ENCODE data around the gene RNMT. TPM values are rescaled to one million over a fixed set of nuclear protein-coding genes. Genes with fewer than 3 reads are reported as not detected.

RNMT gene
- total RNA-seq, 1 donor from 2014 or later, result 45.8 TPM

- H3K4me1 Mint-ChIP-seq (ENCODE audit: low read depth, unreplicated experiment), result peaks cover 10% of the 10 kb centered on the region
- peak; percentile 70 for DNase-seq (ENCODE audit: low read depth)
- H3K4me3 ChIP-seq (ENCODE audit: insufficient read depth, low read depth, low read length), result no peak overlapping the region
- H3K27ac ChIP-seq (ENCODE audit: low read depth, low read length), result peak overlapping the region; percentile 29
- no peak overlapping the region for H3K4me2 ChIP-seq (ENCODE audit: low read length)
- H3K9me3 ChIP-seq (ENCODE audit: insufficient read depth, low read depth, low read length), result no peaks in the 10 kb centered on the region
- peaks cover 10% of the 10 kb centered on the region for H3K9me3 Mint-ChIP-seq (ENCODE audit: unreplicated experiment)
- FAIRE-seq, result no peak
- H3K27me3 ChIP-seq (ENCODE audit: insufficient read depth, low read length), result no peaks in the 10 kb centered on the region
- H3K36me3 ChIP-seq (ENCODE audit: insufficient read depth, low read length), result no peaks in the 10 kb centered on the region
- no peak overlapping the region for H2AFZ ChIP-seq (ENCODE audit: low read depth, low read length)
- no peak overlapping the region for H3K4me3 Mint-ChIP-seq (ENCODE audit: unreplicated experiment)
- TF ChIP-seq CTCF (IDR thresholded peaks at IDR 0.05; ENCODE audit: insufficient read depth, low read depth, low read length), result no peak
- no peak for TF ChIP-seq EZH2 (IDR thresholded peaks at IDR 0.05; ENCODE audit: insufficient read depth, low read length)
- peaks cover 4% of the 10 kb centered on the region for H3K4me1 ChIP-seq (ENCODE audit: insufficient read depth, low read length)
- H3K27ac Mint-ChIP-seq (ENCODE audit: unreplicated experiment), result no peak overlapping the region
- H4K20me1 ChIP-seq (ENCODE audit: insufficient read depth, low read length), result peaks cover 36% of the 10 kb centered on the region
- no peak overlapping the region for H3K9ac ChIP-seq (ENCODE audit: low read length)
- H3K79me2 ChIP-seq (ENCODE audit: insufficient read depth, low read length), result peaks cover 87% of the 10 kb centered on the region
- no peaks in the 10 kb centered on the region for H3K27me3 Mint-ChIP-seq (ENCODE audit: low read depth, unreplicated experiment)
- peaks cover 8% of the 10 kb centered on the region for H3K36me3 Mint-ChIP-seq (ENCODE audit: low read depth, unreplicated experiment)
These were observed 16.1 kb upstream of the RNMT start for GRCh38 chr18:13710414-13710831.

GRCh38 chr18:13712400-13713131, 13.9 kb upstream of the RNMT start:
- Histone ChIP-seq H3K4me3 (ENCODE audit: insufficient read depth, low read depth, low read length) (no peak overlapping the region), H3K9ac (ENCODE audit: low read length) (no peak overlapping the region), H3K79me2 (ENCODE audit: insufficient read depth, low read length) (peaks cover 90% of the 10 kb centered on the region), H3K27me3 (ENCODE audit: insufficient read depth, low read length) (no peaks in the 10 kb centered on the region), H3K4me1 (ENCODE audit: insufficient read depth, low read length) (peaks cover 4% of the 10 kb centered on the region), H4K20me1 (ENCODE audit: insufficient read depth, low read length) (peaks cover 52% of the 10 kb centered on the region), H3K36me3 (ENCODE audit: insufficient read depth, low read length) (no peaks in the 10 kb centered on the region), H2AFZ (ENCODE audit: low read depth, low read length) (no peak overlapping the region), H3K27ac (ENCODE audit: low read depth, low read length) (no peak overlapping the region), H3K4me2 (ENCODE audit: low read length) (no peak overlapping the region), H3K9me3 (ENCODE audit: insufficient read depth, low read depth, low read length) (no peaks in the 10 kb centered on the region)
- peaks cover 10% of the 10 kb centered on the region for H3K4me1 Mint-ChIP-seq (ENCODE audit: low read depth, unreplicated experiment)
- DNase-seq (ENCODE audit: low read depth) (no peak), FAIRE-seq (no peak)
- peaks cover 2% of the 10 kb centered on the region for H3K36me3 Mint-ChIP-seq (ENCODE audit: low read depth, unreplicated experiment)
- H3K27ac Mint-ChIP-seq (ENCODE audit: unreplicated experiment), result no peak overlapping the region
- no peak overlapping the region for H3K4me3 Mint-ChIP-seq (ENCODE audit: unreplicated experiment)
- TF ChIP-seq EZH2 (IDR thresholded peaks at IDR 0.05; ENCODE audit: insufficient read depth, low read length) (no peak), CTCF (IDR thresholded peaks at IDR 0.05; ENCODE audit: insufficient read depth, low read depth, low read length) (no peak)
- no peaks in the 10 kb centered on the region for H3K27me3 Mint-ChIP-seq (ENCODE audit: low read depth, unreplicated experiment)
- H3K9me3 Mint-ChIP-seq (ENCODE audit: unreplicated experiment), result peaks cover 5% of the 10 kb centered on the region

- Histone ChIP-seq H3K27ac (ENCODE audit: low read depth, low read length) (no peak overlapping the region), H3K9me3 (ENCODE audit: insufficient read depth, low read depth, low read length) (no peaks in the 10 kb centered on the region), H3K27me3 (ENCODE audit: insufficient read depth, low read length) (no peaks in the 10 kb centered on the region), H3K4me3 (ENCODE audit: insufficient read depth, low read depth, low read length) (no peak overlapping the region), H3K4me1 (ENCODE audit: insufficient read depth, low read length) (peaks cover 4% of the 10 kb centered on the region), H3K9ac (ENCODE audit: low read length) (no peak overlapping the region), H2AFZ (ENCODE audit: low read depth, low read length) (no peak overlapping the region), H3K36me3 (ENCODE audit: insufficient read depth, low read length) (no peaks in the 10 kb centered on the region), H4K20me1 (ENCODE audit: insufficient read depth, low read length) (peaks cover 59% of the 10 kb centered on the region), H3K4me2 (ENCODE audit: low read length) (no peak overlapping the region), H3K79me2 (ENCODE audit: insufficient read depth, low read length) (peaks cover 90% of the 10 kb centered on the region)
- H3K36me3 Mint-ChIP-seq (ENCODE audit: low read depth, unreplicated experiment), result peaks cover 2% of the 10 kb centered on the region
- H3K4me1 Mint-ChIP-seq (ENCODE audit: low read depth, unreplicated experiment), result peaks cover 10% of the 10 kb centered on the region
- H3K27me3 Mint-ChIP-seq (ENCODE audit: low read depth, unreplicated experiment), result no peaks in the 10 kb centered on the region
- no peak overlapping the region for H3K27ac Mint-ChIP-seq (ENCODE audit: unreplicated experiment)
- no peak overlapping the region for H3K4me3 Mint-ChIP-seq (ENCODE audit: unreplicated experiment)
- TF ChIP-seq CTCF (IDR thresholded peaks at IDR 0.05; ENCODE audit: insufficient read depth, low read depth, low read length), result no peak
- no peak for TF ChIP-seq EZH2 (IDR thresholded peaks at IDR 0.05; ENCODE audit: insufficient read depth, low read length)
- no peak for FAIRE-seq
- no peak for DNase-seq (ENCODE audit: low read depth)
- peaks cover 2% of the 10 kb centered on the region for H3K9me3 Mint-ChIP-seq (ENCODE audit: unreplicated experiment)
These were observed 12.9 kb upstream of the RNMT start for GRCh38 chr18:13713455-13714055.

Measured in astrocyte (in vitro differentiated cells and primary cell).